GM12892 (cell line): ENCODE data around the gene STUB1.
A peak's percentile ranks its signal among the peaks of the same experiment; 100 is the strongest.

Experiments
- DNase-seq: peaks from one replicate; pipeline ENCODE4 v3.0.0; 2011; ENCODE audit not compliant: insufficient read length
- FAIRE-seq: peaks from 2 replicates; lab custom pipeline; 2011; peaks lifted over from hg19 to GRCh38; lab: Jason Lieb, UNC
- POLR2A ChIP-seq: IDR thresholded peaks from 2 replicates; pipeline ENCODE4 v1.6.1; 2011; ENCODE audit warnings: low read depth, low read length, control low read depth
- POLR2AphosphoS5 ChIP-seq: IDR thresholded peaks from 2 replicates; pipeline ENCODE4 v1.6.1; 2011; ENCODE audit warnings: low read depth, low read length, control low read depth
- TAF1 ChIP-seq: IDR thresholded peaks from 2 replicates; pipeline ENCODE4 v1.6.1; 2011; ENCODE audit warnings: low read depth, mild to moderate bottlenecking, control low read depth, low read length, borderline replicate concordance

STUB1 gene

DNA sequence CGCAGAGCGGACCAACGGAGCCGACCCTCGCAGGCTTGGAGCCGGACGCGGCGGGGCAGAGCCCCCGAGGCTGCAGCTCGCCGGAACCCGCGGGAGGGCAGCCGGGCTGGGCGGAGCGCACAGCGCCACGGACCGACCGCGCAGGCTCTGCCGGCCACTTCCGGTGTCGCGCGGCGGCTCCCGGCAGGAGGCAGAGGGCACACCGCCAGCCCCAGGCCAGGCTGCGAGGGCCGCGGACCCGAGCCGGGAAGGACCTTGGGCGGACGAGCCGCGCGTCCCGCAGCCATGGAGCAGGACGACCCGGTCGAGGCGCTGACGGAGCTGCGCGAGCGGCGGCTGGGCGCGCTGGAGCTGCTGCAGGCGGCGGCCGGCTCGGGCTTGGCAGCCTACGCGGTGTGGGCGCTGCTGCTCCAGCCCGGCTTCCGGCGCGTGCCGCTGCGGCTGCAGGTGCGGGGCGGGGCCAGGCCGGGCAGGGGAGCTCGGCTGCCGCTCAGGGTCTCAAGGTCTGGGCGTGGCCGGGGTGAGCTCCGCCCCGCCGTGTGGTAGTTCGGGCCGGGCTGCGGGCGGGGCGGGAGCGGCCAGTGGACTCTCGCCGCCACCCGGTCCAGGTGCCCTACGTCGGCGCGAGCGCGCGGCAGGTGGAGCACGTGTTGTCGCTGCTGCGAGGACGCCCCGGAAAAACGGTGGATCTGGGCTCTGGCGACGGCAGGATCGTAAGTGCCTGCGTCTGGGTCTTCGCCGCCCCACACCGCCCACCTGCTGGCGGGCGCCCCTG lies 41.0 kb downstream of the STUB1 start, which contains the start of gene ANTKMT:
Gene ANTKMT, plus strand, starts transcription at position 157 of the 775 bp plus-strand sequence. Its CDS starts 129 bp downstream, at position 286.
- DNase-seq (peak; percentile 98), FAIRE-seq (peak; percentile 98)
- peak; percentile 94 for TF ChIP-seq POLR2A
- peak; percentile 92 for TF ChIP-seq POLR2AphosphoS5
- peak; percentile 48; the same call in 1 of the 2 replicates for TF ChIP-seq TAF1

DNA sequence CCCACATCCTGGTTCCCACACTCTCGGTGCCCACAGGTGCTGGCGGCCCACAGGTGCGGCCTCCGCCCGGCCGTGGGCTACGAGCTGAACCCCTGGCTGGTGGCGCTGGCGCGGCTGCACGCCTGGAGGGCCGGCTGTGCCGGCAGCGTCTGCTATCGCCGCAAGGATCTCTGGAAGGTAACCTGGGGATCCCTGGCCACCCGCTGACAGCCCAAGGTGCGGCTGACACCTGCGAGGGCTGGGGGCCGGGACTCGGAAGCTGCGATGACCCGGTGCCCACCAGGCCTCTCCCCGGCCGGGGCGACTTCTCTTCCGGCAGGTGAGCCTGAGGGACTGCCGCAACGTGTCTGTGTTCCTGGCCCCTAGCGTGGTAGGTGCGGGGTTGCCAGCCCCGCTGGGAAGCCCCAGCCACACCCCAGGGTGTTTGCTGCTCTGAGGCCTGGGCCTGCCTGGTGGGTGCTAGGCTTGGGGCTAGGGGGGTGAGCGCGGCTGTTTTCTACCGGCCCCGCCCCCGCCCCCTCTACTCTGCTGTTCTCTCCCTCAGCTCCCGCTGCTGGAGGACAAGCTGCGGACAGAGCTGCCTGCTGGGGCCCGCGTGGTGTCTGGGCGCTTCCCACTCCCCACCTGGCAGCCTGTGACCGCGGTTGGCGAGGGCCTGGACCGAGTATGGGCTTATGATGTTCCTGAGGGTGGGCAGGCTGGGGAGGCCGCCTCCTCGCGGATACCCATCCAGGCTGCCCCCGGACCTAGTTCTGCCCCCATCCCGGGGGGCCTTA lies 41.7 kb downstream of the STUB1 start:
- no peak for TF ChIP-seq TAF1
- TF ChIP-seq POLR2A, result no peak
- TF ChIP-seq POLR2AphosphoS5, result no peak
- FAIRE-seq (no peak), DNase-seq (no peak)

DNA sequence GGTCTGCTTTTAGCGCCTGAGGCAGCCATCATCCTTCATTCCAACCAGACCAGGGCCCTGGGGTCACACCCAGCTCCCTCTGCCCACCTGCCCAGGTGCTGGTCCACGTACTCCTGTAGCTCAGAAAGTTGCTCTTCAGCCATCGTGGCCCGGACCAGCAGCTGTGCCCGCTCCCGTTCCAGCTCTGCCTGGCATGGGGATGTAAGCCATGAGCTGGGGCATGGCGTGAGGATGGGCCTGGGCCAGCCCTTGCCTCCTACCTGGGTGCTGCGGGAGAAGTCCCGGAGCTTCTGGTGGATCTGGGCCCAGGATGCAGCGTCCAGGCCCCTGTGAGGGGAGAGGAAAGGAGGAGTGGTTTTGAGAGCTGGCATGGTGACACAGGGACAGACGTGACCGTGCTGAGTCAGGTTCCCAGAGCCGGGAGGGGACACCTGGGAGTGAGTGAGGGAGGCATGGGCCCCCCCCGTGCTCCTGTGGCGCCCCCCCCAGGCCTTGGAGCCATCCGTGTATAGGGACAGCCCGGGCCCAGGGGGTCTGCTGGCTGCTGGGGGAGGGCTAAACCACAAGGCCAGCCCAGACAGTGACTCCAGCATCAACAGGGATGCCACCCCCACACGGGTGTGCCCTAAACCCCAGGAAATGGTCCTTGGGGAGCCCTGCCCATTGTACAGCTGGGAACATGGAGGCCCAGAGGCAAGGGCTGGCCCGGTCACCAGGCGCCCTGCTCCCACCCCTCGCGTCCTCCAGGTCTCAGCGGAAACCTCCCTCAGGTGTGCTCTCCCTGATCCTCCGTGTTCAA lies 42.8 kb downstream of the STUB1 start:
- no peak for FAIRE-seq
- TF ChIP-seq TAF1 (no peak), POLR2A (no peak), POLR2AphosphoS5 (no peak; the same call in 1 of the 2 replicates)
- DNase-seq, result no peak

DNA sequence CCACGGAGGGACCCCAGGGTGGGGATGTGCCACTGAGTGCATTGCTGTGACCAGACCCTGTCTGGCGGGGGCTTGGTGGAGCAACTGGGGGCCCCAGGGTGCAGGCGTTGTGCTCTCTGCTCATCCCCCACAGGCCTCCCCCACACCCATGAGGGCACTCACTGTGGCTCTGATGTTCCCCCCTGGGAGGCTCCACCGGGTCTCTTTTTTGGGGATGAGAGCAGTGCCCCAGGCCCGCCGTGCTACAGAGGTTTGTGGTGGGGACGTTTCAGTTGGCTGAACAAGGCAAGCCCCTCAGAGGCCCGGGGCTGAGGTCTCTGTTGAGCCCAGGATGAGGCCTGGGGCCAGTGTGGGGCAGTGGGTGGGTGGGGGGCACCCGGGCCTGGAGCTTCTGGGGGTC lies 43.5 kb downstream of the STUB1 start:
- no peak for TF ChIP-seq TAF1
- no peak for TF ChIP-seq POLR2AphosphoS5
- no peak for TF ChIP-seq POLR2A

DNA sequence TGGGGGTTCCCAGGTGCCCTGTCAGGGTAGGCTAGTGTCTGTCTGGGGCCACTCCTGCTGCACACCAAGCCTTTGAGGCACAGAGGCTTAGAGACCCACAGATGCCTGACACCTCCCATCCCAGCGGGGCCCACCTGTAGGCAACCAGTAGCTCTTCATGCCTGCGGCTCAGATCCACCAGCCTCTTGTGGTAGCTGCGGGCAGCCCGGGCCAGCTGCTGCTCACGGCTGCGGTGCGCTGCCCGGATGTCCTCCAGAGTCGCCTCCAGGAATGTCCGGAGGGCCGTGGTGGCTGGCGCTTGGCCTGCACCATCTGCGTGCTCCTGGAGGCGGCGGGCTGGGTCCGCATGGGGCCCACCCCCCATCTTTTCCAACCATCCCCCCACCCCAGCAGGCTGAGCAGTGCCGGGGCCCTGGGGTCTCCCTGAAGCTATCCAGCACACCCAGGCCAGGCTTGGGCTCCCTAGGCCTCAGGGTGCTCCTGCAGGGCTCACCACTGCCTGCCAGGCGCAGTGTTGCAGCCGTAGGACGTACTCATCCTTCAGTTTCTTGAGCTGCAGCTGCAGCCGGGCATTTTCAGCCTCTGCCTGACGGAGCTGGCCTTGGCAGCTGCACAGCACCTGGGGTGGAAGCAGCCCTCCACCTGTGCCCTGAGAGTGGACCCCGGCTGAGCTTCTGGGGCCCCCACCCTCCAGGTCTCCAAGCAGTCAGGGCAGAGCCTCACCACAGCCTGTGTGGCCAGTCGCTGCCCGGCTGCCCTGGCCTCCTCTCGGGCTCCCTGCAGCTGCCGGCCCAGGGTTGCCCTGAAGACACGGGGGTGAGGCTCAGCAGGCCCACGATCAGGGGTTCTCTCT lies 44.2 kb downstream of the STUB1 start:
- no peak for FAIRE-seq

More for the DNA sequence above, 43.5 kb downstream of the STUB1 start:
- DNase-seq (no peak), FAIRE-seq (no peak)

DNA sequence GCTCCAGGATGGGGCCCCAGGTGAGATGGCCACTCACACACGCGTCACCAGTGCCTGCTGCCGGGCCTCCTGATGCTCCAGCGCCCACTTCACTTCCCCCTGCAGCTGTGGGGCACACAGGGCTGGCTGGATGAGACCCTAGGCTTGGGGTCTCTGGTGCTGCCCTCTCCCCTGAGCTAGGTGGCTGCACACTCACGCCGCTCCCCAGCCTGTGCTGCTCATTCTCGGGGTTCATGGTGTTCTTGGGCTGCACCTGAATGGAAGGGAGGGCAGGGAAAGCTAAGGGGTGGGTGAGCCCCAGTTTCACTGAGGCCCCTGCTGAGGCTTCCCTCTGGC lies 44.8 kb downstream of the STUB1 start:
- TF ChIP-seq TAF1 (no peak), POLR2AphosphoS5 (no peak), POLR2A (no peak; the same call in 1 of the 2 replicates)
- no peak for DNase-seq
- FAIRE-seq, result no peak

More for the DNA sequence above, 44.2 kb downstream of the STUB1 start:
- TF ChIP-seq TAF1 (no peak), POLR2A (peak; percentile 27; the same call in 1 of the 2 replicates)
- no peak for DNase-seq

DNA sequence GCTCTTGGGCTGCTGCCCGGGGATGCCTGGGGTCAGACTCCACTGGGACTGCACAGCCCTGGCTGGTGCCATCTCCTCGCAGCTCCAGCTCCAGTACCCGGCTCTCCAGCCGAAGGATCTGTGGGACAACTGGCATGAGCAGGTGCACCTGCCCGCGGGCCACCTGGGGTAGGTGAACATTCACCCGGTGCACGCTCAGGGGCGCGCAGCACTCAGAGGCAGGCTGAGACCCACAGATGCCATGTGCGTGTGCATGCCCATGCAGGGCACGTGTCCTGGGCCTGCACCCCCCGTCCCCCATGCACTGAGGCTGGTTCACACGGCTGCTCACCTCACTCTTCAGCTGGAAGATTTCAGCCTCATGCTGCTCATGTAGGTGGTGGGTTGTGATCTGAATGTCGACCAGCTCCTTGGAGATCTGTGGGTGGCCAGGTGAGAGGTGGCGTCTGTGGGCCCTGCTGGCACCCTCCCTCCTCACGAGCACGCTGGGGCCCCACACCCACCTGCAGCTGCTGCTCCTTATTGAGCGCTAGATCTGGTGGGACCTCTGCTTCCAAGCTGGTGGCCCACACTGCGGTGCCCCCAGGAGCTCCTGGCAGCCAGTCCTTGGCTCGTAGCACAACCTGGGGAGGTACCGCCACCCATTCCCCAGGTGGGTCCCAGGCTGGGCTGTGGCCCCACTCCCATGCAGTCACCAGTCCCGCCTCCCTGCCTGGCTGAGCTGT lies 45.4 kb downstream of the STUB1 start:
- no peak for DNase-seq
- FAIRE-seq, result no peak
- TF ChIP-seq TAF1, result no peak
- no peak; the same call in 1 of the 2 replicates for TF ChIP-seq POLR2A
- no peak for TF ChIP-seq POLR2AphosphoS5

DNA sequence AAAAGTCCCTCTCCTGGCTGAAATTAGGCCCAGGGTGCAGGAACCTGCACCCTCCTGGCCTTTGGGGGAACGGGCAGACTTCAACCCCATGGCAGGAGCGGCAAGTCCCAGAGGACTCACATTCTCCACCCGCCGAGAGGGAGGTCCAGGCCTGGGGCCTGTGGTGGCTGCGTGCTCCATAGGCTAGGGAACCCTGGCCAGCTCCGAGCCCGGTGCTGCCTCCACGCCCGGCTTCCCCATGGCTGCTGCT lies 45.9 kb downstream of the STUB1 start:
- TF ChIP-seq TAF1 (no peak), POLR2A (no peak; the same call in 1 of the 2 replicates), POLR2AphosphoS5 (no peak)
- DNase-seq (no peak), FAIRE-seq (no peak)

DNA sequence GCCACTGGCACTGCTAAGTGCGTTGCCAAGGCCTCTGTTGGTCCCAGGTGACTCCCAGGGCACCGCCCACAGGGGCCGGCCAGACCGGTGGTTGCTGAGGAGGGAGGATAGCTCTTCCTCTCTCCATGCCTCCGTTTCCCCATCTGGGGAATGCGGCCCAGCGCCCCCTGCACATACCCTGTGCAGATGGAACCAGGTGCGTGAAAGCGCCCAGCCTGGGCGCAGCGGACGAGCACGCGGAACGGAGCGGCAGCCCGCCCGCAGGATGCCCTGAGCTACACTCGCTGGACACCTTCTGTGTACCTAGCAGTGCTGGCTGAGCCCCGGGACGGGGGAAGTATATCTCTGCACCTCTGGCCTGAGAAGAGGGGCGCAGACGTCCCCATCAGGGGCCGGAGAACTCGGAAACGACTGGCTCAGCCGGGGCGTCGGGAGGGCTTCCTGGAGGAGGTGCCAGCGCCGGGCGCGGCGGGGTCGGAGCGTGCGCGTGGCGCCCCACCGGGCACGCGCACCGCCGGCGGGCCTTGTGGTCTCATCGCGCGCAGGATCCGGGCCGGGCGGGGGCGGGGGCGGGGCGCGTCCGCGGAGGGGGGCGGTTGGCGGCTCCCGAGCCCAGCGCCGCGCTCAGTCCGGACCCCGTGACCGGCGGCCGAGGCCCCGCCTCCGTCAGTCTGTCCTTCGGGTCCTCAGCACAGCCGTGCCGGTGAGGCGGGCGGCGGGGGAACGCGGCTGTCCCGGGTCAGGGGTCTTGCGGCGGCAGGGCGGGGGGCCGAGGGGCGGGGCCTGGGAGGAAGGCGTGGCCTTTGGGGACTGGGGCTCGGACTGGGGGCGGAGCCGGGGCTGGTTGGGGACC lies 46.5 kb downstream of the STUB1 start, which contains the start of the genes CCDC78 and HAGHL:
Gene CCDC78, minus strand, starts transcription at position 6 of the 853 bp plus-strand sequence. CDS start 76 bp downstream, outside the sequence.
Gene HAGHL, plus strand, starts transcription at position 669 of the 853 bp plus-strand sequence. CDS start 404 bp downstream, outside the sequence.
- DNase-seq (peak; percentile 82), FAIRE-seq (peak; percentile 82)
- TF ChIP-seq POLR2A (no peak), TAF1 (no peak), POLR2AphosphoS5 (no peak)
